ENCODE data around the gene ETFB. TPM values are rescaled to one million over a fixed set of nuclear protein-coding genes. Genes with fewer than 3 reads are reported as not detected.

Gene ETFB
- total RNA-seq, 1 donor, result 76.4 TPM

DNA sequence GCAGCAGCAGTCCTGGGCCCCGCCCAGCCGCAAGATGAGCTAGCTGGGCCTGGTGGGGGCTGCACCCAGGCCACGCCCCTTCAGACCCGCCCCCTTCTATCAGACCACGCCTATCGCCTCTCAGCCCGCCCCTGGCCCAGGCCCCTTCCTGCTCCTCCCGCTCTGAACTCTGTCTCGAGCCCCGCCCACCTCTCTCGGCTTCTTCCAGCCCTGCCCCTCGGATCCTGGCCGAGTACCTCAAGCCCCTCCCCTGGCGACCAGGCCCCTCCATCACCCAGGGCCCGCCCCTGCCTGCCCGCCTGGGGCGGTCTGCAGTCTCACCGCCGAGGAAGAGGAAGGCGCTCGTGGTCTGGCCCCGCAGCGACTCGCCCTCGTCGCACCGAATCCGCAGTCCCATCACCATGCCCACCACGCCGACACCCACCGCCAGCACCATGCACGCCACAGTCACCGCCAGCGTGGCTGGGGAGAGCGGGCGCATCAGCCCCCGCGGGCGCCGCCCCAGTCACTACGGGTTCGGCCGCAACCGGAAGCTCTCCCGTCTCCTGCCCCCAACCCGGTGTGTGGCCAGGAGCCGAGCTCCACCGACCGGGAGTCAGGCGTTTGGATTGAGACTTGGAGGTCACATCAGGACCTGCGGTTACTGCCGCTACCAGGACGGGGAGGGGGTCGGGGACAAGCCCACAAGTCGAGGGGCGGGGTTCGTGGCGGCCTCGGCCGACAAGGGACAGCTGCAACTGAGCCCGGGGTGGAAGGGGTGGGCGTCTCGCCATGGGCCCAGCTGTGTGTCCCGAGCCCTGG lies 1.6 kb upstream of the ETFB start:
- peak; percentile 99 for DNase-seq (ENCODE audit: low read depth)
- TF ChIP-seq, protein P1, sequence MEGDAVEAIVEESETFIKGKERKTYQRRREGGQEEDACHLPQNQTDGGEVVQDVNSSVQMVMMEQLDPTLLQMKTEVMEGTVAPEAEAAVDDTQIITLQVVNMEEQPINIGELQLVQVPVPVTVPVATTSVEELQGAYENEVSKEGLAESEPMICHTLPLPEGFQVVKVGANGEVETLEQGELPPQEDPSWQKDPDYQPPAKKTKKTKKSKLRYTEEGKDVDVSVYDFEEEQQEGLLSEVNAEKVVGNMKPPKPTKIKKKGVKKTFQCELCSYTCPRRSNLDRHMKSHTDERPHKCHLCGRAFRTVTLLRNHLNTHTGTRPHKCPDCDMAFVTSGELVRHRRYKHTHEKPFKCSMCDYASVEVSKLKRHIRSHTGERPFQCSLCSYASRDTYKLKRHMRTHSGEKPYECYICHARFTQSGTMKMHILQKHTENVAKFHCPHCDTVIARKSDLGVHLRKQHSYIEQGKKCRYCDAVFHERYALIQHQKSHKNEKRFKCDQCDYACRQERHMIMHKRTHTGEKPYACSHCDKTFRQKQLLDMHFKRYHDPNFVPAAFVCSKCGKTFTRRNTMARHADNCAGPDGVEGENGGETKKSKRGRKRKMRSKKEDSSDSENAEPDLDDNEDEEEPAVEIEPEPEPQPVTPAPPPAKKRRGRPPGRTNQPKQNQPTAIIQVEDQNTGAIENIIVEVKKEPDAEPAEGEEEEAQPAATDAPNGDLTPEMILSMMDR (IDR thresholded peaks at IDR 0.05; ENCODE audit: insufficient read depth, low read depth, low read length), result no peak
- peak overlapping the region; percentile 81 for H3K4me3 ChIP-seq (ENCODE audit: low read depth, low read length)

GRCh38 chr19:51367255-51367564 lies 1.0 kb upstream of the ETFB start:
- no peak for DNase-seq (ENCODE audit: low read depth)
- TF ChIP-seq, protein P1 (IDR thresholded peaks at IDR 0.05; ENCODE audit: insufficient read depth, low read depth, low read length), result no peak

GRCh38 chr19:51366389-51367254 lies 434 bp upstream of the ETFB start:
- H3K4me3 ChIP-seq (ENCODE audit: low read depth, low read length), result peak overlapping the region; percentile 93
- TF ChIP-seq, protein P1 (IDR thresholded peaks at IDR 0.05; ENCODE audit: insufficient read depth, low read depth, low read length), result no peak
- DNase-seq (ENCODE audit: low read depth), result peak; percentile 99

More at GRCh38 chr19:51367255-51367564, 1.0 kb upstream of the ETFB start:
- H3K4me3 ChIP-seq (ENCODE audit: low read depth, low read length), result peak overlapping the region; percentile 81

- TF ChIP-seq, protein P1 (IDR thresholded peaks at IDR 0.05; ENCODE audit: insufficient read depth, low read depth, low read length), result peak; percentile 13
- H3K4me3 ChIP-seq (ENCODE audit: low read depth, low read length), result peak overlapping the region; percentile 93
- peak; percentile 32 for DNase-seq (ENCODE audit: low read depth)
Measured at GRCh38 chr19:51365211-51365964, 800 bp downstream of the ETFB start.

- TF ChIP-seq, protein P1 (IDR thresholded peaks at IDR 0.05; ENCODE audit: insufficient read depth, low read depth, low read length), result no peak
- no peak overlapping the region for H3K4me3 ChIP-seq (ENCODE audit: low read depth, low read length)
- peak; percentile 12 for DNase-seq (ENCODE audit: low read depth)
Measured at GRCh38 chr19:51364200-51365106, 1.7 kb downstream of the ETFB start.

GRCh38 chr19:51361239-51361638 lies 4.9 kb downstream of the ETFB start:
- no peak for DNase-seq (ENCODE audit: low read depth)
- TF ChIP-seq, protein P1 (IDR thresholded peaks at IDR 0.05; ENCODE audit: insufficient read depth, low read depth, low read length), result no peak
- no peak overlapping the region for H3K4me3 ChIP-seq (ENCODE audit: low read depth, low read length)

Measured in fibroblast of villous mesenchyme (primary cell).